NCI-H1105 treated with DMSO at 0.1 percent for 48 hours (cell line): ENCODE measurements around the gene ATF3.
A peak's percentile ranks its signal among the peaks of the same experiment; 100 is the strongest.

Experiments used
- DNase-seq: peaks from one replicate; lab custom pipeline; 2025; lab: John Stamatoyannopoulos, UW

ATF3 gene, protein sequence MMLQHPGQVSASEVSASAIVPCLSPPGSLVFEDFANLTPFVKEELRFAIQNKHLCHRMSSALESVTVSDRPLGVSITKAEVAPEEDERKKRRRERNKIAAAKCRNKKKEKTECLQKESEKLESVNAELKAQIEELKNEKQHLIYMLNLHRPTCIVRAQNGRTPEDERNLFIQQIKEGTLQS

DNA sequence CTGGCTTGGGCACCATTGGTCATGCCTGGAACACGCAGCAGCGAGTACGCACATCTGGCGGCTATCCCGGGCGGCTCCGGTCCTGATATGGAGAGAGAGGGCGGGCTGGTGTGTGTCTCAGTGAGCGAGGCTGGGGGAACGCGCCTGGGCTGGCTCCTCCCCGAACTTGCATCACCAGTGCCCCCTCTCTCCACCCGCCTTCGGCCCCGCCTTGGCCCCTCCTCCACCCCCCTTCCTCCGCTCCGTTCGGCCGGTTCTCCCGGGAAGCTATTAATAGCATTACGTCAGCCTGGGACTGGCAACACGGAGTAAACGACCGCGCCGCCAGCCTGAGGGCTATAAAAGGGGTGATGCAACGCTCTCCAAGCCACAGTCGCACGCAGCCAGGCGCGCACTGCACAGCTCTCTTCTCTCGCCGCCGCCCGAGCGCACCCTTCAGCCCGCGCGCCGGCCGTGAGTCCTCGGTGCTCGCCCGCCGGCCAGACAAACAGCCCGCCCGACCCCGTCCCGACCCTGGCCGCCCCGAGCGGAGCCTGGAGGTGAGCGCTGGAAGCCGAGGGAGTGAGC is at the start of gene ATF3:
Gene ATF3 (plus strand): TSS at position 370 of the 567 bp plus-strand sequence. CDS start 6,261 bp downstream, outside the sequence.
- peak; percentile 99 for DNase-seq

DNA sequence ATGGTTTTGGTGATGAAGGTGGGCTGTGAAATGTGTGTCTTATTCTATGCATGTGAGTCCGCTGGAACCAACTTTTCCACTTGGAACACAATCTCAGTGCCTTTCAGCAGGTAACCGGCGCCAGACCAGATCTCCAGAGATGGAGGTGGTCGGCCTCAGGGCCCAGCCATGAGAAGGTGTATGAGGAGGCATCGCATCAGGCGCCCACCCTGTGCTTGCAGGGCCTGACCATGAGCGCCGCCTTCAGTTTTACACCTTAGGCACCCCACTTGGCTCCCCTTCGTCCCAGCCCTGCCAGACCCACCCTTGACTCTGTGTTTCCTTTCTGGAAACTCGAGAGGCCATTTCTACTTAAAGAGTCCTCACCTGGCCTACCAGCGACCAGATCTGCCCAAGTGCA is 48.6 kb upstream of the ATF3 start:
- no peak for DNase-seq

DNA sequence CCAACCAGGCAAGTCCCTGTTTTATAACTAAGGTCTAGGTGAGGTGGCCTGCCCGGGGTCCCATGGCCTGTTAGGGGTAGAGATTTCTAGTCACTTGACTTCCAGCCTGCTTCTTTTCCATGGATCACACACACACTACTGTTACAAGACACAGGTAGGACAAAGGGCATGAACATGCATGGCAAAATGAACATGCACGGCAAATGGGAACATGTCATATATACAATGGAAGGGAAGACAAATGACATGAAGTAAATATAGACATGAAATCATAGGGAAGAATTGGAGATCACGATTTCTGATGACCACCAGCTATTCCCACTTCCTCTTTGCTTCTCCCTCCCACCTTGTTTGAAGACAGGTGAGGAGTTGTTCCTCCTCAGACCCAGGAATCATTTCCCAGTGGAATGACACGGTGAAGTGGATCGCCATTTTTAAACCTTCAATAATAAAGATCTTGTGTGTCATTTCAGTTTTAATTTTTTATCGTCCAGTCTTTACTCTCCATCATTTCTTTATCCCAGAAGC is 47.6 kb upstream of the ATF3 start:
- no peak for DNase-seq

DNA sequence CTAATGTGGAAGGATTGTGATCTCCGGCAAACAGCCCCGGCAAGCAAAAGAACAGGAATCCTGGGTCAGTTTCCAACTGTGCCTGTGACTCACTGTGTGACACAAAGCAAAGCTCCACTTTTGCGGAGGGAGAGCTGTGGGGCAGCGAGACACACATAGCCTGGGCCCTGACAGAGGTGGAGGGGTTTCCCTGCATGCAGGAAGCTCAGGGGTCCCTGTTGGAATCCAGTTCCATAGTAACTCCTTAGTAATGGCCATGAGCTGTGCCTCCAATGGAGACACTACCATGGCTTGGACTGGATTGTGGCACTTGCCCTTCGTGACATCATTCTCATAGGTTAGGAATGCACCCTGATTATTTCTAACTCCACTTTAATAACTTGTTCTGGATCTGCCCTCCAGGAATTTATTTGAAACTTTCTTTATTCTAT is 47.0 kb upstream of the ATF3 start:
- no peak for DNase-seq

DNA sequence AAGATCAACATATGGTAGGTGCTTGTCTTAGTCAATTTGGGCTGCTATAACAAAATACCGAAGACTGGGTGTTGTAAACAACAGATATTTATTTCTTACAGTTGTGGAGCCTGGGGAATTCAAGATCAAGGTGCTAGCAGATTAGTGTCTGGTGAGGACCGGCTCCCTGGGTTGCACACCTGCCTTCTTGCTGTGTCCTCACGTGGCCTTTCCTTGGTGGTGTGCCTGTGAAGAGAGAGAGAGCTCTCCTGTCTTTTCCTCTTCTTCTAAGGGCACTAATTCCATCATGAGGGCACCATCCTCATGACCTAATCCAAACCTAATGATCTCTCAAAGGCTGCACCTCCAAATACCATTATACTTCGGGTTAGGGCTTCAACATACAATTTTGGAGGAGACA is 45.8 kb upstream of the ATF3 start:
- DNase-seq: no peak

DNA sequence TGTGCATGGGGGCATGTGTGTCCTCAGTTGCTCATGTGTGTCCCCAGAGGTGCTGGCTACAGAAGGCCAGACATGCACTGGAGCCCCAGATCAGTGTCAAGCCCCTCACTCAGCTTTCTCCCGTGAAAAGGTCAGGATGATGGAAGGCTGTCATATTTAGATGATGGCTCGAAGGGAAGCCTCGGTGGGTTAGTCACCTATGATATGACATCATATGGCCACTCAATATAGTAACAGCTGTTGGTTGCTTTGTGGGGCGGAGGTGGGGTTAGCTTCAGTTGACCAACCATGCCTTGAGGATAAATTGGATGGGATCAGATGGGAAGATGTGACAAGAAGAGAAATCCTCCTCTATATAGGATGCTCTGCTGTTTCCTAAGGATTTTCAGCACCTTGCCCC is 43.5 kb upstream of the ATF3 start:
- DNase-seq: no peak

DNA sequence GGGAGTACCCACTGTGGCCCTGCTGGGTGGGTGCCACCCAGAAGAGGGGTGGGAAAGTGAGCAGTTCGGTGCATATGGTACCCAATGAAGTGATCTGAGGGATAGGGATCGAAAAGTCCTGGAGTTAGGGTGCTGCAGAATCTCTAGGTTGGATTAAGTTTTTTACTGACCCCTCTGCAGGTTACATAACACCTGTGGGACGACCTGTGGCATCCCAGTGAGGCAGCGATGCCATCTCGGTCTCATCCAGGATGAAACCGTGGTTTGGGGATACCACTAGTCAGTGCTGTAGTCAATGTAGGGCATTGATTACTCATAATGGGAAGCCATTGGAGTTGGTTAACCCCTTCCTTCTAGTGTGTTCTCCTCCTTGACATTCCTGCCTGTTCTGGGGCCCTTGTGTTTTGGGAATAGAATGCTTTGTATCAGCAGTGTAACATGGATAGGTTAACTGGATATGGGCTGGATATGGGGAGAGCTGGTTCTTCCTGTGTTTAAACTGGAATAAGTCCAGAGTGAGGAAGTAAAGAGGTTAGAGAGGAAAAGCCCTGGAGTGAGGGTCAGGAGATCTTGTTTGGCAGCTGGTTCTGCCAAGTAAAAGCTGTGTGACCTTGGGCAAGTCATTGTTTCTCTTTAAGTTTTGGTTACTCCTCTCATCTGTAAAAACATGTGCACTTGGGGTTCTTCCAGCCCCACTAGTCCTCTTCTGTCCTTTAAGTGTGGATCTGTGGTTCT is 42.8 kb upstream of the ATF3 start:
- DNase-seq: no peak

DNA sequence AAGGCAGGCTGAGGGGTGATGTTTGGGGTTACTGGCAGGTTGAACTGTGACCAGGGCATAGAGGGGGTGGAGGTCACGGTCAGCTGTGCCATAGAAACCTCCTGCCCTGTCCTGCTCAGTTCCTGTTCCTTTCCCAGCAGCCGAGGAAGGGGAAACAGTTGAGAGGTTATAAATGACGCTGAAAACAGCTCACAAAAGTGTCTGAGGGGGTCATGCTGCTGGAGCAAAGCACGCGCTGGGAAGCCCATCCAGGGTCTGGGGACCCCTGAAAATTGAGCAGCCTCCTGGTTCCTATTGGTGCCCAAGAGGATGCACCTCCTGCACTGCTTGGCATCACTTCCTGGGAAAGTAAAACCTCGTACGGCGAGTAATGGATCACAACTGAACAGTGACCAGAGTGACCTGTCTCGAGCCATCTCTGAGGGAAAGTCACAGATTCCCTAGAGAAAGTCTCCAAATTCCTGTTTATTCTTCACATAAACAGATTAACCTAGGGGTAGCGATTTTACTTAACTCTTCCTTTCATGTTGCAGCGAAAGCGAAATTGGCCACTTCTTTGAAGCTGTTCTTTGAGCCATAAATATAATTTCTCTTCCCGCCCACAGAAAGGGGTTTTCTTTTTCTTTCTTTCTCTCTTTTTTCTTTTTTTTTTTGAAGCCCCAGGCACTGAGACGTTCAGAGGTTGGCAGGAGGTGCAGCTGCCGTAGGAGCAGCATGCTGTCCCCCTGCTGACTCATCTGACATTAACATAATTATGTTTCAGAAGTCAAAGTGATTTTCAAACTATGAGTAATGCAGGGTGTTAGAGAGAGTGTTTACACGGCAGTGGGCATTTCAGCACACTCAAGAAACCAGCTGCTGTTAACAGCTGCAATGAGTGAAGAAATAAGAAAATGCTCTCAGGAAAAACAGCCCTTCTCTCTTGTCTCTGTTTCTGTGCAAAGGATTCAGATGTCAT is 41.8 kb upstream of the ATF3 start:
- DNase-seq: peak; percentile 84

DNA sequence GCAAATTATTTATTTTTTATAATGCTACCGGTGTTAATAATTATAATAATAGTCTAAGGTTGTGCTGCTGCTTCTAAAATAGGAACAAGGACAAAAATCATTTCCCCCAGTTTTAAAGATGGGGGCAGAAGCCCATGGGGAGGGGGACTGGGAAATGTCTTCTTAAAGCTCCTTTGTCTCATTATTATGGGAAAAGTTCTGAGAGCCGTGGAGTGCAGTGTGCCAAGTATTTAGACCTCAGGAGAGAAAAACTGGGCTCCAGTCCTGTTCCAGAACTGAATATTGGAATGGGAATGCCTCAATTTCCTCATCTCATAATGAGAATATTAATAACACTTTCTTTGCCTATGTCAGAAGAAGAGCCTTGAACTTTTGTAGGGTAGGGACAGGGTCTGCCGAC is 40.9 kb upstream of the ATF3 start:
- no peak for DNase-seq

DNA sequence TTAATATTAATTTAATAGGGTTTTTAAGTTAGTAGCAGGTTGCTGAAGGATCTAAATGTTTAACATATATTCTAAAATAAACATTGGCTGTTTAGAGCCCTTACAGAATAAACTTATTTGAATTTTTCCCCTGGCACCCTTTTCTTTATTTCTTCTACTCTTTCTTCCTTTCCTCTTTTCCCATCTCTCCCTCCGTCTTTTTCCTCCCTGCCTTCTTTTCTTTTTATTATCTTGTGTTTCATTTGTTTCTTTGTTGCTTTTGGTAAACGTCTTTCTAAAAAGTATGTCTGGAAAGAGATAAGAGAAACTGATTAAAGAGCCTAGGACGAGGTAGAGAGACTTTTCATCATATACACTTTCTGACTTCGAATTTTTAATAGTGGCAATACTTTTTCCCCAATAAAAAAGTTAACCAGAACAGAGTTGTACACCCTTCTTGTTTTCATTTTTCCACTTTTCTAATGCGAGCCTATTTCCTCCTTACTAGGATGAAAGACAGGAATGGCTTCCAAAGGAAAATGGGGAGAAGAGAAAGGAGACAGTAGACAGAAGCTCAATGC is 39.5 kb upstream of the ATF3 start:
- DNase-seq: no peak

DNA sequence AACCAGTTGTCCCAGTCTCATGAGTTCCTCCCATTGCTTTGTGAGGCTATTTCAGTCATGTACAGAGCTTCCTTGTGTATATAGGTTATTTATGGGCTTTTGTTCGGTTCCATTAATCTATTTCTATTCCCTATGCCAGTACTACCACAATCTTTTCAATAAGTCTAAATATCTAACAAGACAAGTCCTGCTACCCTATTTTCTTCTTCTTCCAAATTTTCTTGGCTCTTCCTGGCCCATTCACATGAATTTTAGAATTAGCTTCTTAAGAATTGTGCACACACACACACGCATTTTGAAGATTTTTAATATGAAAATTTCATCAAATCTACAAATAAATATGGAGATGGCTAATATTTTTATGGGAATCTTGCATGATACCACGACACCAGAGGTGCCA is 33.8 kb upstream of the ATF3 start:
- DNase-seq: no peak

DNA sequence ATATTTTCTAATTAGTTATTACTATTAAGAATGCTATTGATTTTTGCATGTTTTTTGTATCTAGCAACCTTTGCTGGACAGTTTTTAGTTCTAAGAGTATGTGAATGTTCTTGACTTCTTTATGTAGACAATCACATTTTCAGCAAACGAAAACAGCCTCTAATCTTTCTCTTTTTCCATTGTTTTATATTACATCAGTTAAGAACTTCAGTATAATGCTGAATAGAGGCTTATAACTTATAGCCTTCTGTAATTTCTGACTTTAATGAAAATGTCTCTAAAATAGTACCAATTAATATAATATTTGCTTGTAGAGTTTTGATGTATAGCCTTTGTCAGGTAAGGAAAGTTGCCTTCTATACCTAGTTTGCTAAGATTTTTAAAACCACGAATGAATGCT is 33.2 kb upstream of the ATF3 start:
- DNase-seq: no peak

DNA sequence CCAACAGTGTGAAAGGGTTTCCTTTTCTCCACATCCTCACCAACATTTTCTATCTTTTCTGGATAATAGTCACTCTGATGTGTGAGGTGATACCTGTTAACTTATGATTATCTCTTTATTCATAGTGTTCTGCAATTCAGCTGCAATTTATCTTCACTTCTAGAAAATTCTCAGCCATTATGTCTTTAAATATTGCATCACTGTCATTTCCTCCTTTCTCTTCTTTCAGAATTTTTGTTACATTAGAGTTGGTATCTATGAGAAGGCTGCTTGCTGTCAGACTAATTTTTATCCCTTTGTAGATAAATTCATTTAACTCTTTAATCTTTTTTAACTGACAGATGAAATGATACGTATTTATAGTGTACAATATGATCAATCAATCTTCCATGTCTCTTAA is 30.5 kb upstream of the ATF3 start:
- DNase-seq: no peak

DNA sequence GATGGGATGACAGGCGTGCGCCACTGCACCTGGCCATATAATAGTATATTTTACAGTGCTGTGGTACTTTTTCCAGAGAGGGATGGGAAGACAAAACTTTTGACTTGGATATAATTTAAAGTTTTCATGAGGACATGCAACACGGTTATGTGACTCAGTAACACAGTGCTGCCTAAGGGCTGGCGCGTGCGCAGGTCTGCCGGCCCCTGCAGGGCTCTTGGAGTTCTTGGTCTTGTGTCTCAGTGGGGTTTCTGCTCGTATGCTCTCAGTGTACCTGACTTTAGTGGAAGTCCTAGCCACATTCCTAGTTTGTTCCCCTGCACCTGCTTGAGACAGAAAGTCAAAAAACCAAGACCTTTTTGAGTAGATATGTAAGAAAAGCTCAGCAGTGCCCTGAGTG is 27.5 kb upstream of the ATF3 start:
- DNase-seq: no peak

DNA sequence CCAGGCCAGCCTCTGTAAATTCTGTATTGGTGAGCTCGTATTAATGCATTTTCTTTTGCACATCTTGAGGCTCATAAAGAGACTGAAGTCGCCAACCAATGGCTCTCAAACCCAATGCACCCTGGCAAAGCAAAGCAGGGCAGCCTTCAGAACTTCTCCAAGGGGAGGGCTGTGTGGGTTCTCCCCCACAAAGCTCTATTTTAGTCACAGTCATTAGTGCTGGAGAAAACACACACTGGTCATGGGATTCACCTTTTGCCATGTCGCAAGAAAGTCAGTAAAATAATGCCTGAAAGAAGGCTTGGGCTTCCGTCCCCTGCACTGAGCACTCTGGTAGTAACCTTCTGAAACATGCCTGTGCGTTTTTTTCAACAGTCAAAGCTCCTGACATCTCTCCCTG is 26.3 kb upstream of the ATF3 start:
- DNase-seq: no peak

DNA sequence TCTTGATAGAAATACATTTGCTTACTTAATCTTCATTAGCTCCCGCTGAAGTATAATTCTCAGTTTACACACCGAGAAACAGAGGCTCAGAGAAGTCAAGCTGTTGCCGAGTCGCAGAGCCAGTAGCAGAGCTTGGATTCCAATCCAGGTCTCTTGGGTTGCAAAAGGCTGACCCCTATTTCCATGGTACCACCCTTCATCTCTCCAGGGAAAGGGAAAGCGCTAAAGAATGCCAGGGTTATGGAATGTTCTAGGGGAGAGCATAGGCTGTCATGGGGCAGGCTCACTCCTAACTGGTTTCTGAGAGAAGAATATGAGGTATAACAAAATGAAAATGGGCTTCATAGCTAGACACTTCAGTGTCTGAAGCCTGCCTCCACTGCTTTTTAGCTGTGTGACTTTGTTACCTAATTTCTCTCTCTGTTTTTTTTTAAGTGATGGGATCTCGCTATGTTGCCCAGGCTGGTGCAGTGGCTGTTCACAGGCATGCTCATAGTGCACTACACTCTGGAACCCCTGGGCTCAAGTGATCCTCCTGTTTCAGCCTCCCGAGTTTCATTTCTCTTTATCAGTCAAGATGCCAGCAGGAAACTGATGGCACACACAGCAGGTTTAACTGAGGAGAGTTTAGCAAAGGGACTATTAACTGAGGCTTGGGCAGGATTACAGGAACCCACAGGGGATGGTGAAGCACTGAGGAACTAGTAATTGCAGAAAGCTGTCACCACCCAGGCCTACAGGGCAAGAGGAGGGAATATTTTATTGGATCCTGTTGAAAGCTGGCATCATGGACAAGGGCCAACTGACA is 25.5 kb upstream of the ATF3 start:
- no peak for DNase-seq

DNA sequence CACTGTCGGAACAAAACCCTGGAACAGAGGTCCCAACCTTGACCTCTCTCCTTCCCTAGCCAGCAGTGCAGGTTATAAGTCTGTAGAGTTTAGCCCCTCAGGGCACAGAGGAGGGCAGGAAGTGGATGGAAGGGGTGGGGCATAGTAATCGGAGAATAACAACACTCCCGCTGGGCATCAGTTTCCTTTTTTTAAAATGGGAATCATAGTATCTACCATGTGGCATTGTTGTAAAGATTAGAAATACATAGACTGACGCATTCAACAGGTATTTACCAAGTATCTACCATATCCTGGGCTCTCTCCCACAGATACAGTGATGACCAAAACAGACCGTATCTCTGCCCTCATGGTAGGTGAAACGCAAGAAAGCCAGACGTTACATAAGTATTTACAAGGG is 24.9 kb upstream of the ATF3 start:
- DNase-seq: no peak

DNA sequence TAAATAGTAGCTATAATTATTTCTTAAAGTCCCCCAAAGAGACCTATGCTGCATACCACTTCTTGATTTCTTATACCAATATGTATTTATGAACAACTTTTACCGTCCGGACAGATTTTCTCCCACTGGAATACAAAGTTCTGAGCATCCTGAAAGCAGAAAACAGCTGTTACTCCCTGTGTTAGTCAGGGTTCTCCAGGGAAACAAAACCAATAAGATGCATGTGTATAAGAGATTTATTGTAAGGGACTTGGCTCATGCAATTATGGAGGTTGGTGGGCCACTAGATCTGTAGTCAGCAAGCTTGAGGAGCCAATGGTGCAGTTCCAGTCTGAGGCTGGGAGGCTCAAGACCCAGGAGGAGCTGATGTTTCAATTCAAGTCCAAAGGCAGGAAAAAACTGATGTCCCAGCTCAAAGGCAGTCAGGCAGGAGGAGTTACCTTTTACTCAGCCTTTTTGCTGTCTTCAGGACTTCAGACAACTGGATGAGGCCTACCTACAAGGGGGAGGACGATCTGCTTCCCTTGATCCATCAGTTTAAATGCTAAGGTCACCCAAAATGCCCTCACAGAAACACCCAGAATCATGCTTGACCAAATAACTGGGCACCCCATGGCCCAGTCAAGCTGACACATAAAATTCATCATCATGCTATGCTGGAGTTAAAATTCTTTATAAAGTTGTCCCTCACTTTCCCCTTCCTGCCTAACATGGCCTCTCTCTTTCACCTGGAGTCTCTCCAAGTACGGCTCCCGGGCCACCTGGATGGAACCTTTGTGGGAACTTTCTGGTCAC is 24.3 kb upstream of the ATF3 start:
- no peak for DNase-seq

DNA sequence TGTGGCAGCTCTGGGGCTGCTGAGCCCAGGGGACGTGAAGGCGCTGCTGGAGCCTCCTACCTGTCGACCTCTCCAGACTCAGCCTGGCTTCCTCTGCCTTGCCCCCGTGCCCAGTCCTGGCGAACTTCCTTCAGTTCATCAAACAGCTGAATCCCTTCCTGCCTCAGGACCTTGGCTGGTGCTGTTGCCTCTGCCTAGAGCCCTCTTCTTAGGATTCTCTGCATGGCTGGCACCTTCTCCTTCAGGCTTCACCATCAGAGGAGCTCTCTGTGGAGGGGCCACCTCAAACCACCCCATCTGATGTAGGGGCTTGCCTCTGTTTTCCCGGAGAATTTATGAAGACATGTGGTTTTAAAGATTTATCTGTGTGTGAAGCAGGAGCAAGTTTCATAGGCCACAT is 23.4 kb upstream of the ATF3 start:
- no peak for DNase-seq
